Peyer's patch (tissue), 4 donors: ENCODE results near the gene CRACR2A. TPM values are rescaled to one million over a fixed set of nuclear protein-coding genes. Genes with fewer than 3 reads are reported as not detected.

ENCODE experiments used
- DNase-seq, 3 donors: peaks; one replicate each; pipeline ENCODE4 v3.0.0-alpha.2; 2017 to 2019
- H3K27ac ChIP-seq, 4 donors: fragments of 200-600 bp; sonication (generic); one replicate each; pipeline ENCODE4 v1.5.1; 2016 to 2019
- H3K27me3 ChIP-seq, 2 donors: fragments of 200-600 bp; sonication (generic); one replicate each; pipeline ENCODE4 v1.5.1; 2019
- H3K36me3 ChIP-seq, 3 donors: fragments of 200-600 bp; sonication (generic); one replicate each; pipeline ENCODE4 v1.5.1; 2016 to 2019
- H3K4me1 ChIP-seq, 4 donors: fragments of 200-600 bp; sonication (generic); one replicate each; pipeline ENCODE4 v1.5.1; 2016 to 2019
- H3K4me3 ChIP-seq, 4 donors: fragments of 200-600 bp; sonication (generic); 1 replicate in 3 of 4; 2 replicates in 1 of 4; pipeline ENCODE4 v1.5.1; 2016 to 2019; ENCODE audit warnings: mild to moderate bottlenecking in 1 of 4
- H3K9me3 ChIP-seq, 4 donors: fragments of 200-600 bp; sonication (generic); one replicate each; pipeline ENCODE4 v1.5.1; 2016 to 2019; ENCODE audit warnings: mild to moderate bottlenecking in 1 of 4
- POLR2A ChIP-seq, 2 donors: fragments of 450-650 bp; IDR thresholded peaks; one replicate each; pipeline ENCODE4 v1.5.1; 2017; ENCODE audit warnings: antibody characterized with exemption in 2 of 2, mild to moderate bottlenecking in 2 of 2, moderate library complexity in 2 of 2
- total RNA-seq, 4 donors: library from RNA; depleted of rRNA; stranded (reverse); fragments of >200 nt; gene quantifications; one replicate each; pipeline ENCODE4 v1.1.0, GENCODE V29; 2016
- TF ChIP-seq, protein P1 (sequence below), 6 experiments: fragments of 450-650 bp in 4 of 6; fragments of 200-600 bp in 2 of 6; sonication (generic) in 1 of 6; IDR thresholded peaks; one replicate each; pipeline ENCODE4 v1.5.1; 2017 to 2019; ENCODE audit warnings: antibody characterized with exemption in 6 of 6, mild to moderate bottlenecking in 3 of 6, moderate library complexity in 1 of 6

CRACR2A gene
- total RNA-seq, 4 donors from 2014 or later, result 52.3 to 81.7 (median 65.9) TPM

DNA sequence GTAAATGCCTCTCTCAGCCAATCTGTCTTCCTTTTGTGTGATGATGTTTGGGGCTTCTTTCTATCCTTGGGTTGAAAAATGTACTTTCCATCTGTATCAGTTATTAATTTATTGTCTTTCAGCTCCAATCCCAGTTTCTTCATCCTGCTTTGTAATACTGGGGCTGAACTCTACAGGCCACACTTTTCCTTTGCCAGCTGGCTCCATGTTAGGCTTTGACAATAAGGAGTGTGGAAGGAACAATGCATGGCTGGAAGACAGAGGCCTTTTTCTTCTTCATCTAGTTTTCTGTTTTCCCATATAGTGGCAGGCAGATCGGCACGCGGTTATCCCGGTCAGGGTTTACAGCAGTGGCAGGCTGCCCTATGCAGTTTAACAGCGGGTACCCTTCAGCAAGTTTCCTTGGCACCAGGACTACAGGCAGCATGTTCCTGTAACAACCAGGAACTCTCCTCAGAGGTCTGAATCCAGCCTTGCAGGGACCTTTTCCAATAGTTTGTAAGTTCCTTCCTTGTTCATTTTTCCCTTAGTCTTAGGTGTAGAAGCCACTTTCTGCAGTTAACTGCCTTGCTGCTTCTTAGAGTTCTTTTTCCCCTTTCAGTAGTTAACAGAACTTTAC is 38.5 kb upstream of the CRACR2A start:
- no peak for DNase-seq
- no peak for TF ChIP-seq POLR2A (IDR thresholded peaks at IDR 0.05)
- TF ChIP-seq, protein P1, sequence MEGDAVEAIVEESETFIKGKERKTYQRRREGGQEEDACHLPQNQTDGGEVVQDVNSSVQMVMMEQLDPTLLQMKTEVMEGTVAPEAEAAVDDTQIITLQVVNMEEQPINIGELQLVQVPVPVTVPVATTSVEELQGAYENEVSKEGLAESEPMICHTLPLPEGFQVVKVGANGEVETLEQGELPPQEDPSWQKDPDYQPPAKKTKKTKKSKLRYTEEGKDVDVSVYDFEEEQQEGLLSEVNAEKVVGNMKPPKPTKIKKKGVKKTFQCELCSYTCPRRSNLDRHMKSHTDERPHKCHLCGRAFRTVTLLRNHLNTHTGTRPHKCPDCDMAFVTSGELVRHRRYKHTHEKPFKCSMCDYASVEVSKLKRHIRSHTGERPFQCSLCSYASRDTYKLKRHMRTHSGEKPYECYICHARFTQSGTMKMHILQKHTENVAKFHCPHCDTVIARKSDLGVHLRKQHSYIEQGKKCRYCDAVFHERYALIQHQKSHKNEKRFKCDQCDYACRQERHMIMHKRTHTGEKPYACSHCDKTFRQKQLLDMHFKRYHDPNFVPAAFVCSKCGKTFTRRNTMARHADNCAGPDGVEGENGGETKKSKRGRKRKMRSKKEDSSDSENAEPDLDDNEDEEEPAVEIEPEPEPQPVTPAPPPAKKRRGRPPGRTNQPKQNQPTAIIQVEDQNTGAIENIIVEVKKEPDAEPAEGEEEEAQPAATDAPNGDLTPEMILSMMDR (IDR thresholded peaks at IDR 0.05), result no peak
- H3K9me3 ChIP-seq, result no peaks in the 10 kb centered on the region

DNA sequence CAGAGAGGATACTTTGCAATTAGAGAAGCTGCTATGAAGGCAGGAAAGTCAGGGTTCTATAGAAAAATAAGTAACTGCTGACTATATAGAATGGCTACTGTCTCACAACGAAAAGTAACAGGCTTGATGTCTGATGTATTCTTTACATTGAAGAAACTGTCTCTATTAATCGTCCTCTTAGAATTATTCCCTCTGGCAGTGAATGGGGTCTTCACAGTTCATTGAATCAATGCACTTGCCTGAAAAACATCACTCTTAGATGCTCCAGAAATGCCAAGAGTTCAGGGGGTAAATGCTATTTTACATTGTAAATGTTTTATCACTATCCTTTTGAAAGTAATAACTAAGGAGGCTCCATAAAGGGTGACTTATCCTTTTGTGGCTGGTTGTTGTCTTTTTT is 37.7 kb upstream of the CRACR2A start:
- Histone ChIP-seq H3K4me3 (no peak overlapping the region), H3K27ac (no peak overlapping the region), H3K4me1 (no peaks in the 10 kb centered on the region), H3K27me3 (no peaks in the 10 kb centered on the region), H3K9me3 (no peaks in the 10 kb centered on the region), H3K36me3 (no peaks in the 10 kb centered on the region)
- DNase-seq, result no peak
- TF ChIP-seq POLR2A (IDR thresholded peaks at IDR 0.05), result no peak
- TF ChIP-seq, protein P1 (IDR thresholded peaks at IDR 0.05), result no peak

More for the DNA sequence above, 38.5 kb upstream of the CRACR2A start:
- H3K27me3 ChIP-seq, result no peaks in the 10 kb centered on the region
- no peak overlapping the region for H3K4me3 ChIP-seq
- no peak overlapping the region for H3K27ac ChIP-seq
- no peaks in the 10 kb centered on the region for H3K4me1 ChIP-seq
- H3K36me3 ChIP-seq, result no peaks in the 10 kb centered on the region

DNA sequence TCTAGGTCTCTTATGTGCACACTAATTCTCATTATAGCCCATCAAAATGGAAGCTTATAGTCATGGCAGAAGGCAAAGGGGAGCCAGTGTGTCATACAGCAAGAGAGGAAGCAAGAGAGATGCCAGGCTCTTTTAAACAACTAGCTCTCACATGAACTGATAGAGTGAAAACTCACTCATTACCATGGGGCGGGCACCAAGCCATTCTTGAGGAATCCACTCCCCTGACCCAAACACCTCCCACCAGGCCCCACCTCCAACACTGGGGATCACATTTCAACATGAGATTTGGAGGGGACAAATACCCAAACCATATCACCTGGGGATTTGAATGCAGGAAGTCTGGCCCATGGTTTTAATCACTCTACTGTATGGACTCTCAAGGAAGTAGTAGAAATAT is 36.9 kb upstream of the CRACR2A start:
- no peak for DNase-seq
- Histone ChIP-seq H3K27ac (no peak overlapping the region), H3K36me3 (no peaks in the 10 kb centered on the region), H3K4me1 (no peaks in the 10 kb centered on the region), H3K4me3 (no peak overlapping the region), H3K9me3 (no peaks in the 10 kb centered on the region), H3K27me3 (no peaks in the 10 kb centered on the region)
- no peak for TF ChIP-seq POLR2A (IDR thresholded peaks at IDR 0.05)
- TF ChIP-seq, protein P1 (IDR thresholded peaks at IDR 0.05), result no peak

DNA sequence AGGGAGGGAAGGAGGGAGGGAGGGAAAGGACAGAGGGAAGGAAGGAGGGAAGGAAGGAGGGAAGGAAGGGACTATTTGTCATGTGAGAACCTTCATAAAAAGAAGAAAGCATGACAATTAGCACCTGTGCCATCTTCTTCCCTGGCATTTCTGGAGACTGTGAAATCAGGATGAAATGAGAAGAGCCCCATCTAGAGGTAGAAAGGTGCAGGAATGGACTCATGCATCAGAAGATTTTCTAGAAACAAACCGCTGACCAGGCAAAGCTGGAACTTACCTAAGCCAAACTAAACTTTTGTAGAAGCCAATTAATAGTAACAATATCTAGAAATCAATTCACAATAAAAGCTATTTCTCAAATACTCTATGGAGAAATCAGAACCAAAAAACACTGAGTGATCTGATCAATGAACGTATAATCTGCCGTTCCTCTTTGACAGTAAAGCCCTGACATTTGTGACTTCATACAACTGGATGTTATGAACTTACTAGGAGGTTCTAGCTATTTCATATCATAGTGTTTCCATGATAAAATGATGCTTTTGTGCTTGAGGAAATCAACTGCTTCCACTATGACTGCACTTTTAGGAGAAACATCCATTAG is 24.4 kb upstream of the CRACR2A start:
- Histone ChIP-seq H3K4me1 (no peaks in the 10 kb centered on the region), H3K27me3 (no peaks in the 10 kb centered on the region), H3K9me3 (no peaks in the 10 kb centered on the region), H3K27ac (no peak overlapping the region), H3K4me3 (no peak overlapping the region), H3K36me3 (no peaks in the 10 kb centered on the region)
- TF ChIP-seq, protein P1 (IDR thresholded peaks at IDR 0.05), result peak; percentile 18 to 79 (median 69)
- no peak for TF ChIP-seq POLR2A (IDR thresholded peaks at IDR 0.05)
- no peak for DNase-seq

DNA sequence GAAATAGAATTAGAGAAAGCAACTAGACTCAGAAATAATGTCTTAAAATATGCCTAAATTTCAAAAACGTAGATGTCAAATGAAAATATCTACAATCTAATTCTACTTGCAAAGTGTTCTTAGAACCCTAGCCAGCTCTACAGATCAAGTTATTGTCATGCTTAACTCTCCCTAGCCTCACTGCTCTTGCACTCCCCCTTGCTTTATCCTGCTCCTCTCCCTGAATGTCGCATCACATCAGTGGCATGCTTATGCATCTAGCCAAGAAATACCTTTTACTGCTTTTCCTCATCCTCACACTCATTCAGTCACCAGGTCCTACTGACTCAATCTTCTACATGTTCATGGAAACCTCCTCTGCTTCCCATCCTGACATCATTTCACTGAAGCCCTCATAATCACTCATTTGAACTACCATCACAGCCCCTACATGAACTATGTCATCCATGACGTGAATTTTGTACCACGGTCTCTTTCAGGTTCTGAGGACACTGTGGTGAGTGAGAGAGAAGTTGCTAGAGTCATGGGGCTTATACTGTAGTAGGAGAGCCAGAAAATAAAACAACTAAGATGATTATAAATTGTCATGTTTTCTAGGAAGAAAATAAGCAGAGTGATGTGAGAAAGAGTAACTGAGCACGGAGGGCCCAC is 22.6 kb upstream of the CRACR2A start:
- Histone ChIP-seq H3K9me3 (no peaks in the 10 kb centered on the region), H3K36me3 (no peaks in the 10 kb centered on the region), H3K27ac (no peak overlapping the region), H3K4me3 (no peak overlapping the region), H3K4me1 (no peaks in the 10 kb centered on the region), H3K27me3 (no peaks in the 10 kb centered on the region)
- DNase-seq, result no peak
- TF ChIP-seq POLR2A (IDR thresholded peaks at IDR 0.05), result no peak
- TF ChIP-seq, protein P1 (IDR thresholded peaks at IDR 0.05), result no peak
